ENCODE data around the gene LDLRAD1.
"Not testable (repeated sequence)": the region's sequence is repeated elsewhere in the genome, so short reads cannot be mapped to it uniquely, and the experiment has no call there.

LDLRAD1 gene

DNA sequence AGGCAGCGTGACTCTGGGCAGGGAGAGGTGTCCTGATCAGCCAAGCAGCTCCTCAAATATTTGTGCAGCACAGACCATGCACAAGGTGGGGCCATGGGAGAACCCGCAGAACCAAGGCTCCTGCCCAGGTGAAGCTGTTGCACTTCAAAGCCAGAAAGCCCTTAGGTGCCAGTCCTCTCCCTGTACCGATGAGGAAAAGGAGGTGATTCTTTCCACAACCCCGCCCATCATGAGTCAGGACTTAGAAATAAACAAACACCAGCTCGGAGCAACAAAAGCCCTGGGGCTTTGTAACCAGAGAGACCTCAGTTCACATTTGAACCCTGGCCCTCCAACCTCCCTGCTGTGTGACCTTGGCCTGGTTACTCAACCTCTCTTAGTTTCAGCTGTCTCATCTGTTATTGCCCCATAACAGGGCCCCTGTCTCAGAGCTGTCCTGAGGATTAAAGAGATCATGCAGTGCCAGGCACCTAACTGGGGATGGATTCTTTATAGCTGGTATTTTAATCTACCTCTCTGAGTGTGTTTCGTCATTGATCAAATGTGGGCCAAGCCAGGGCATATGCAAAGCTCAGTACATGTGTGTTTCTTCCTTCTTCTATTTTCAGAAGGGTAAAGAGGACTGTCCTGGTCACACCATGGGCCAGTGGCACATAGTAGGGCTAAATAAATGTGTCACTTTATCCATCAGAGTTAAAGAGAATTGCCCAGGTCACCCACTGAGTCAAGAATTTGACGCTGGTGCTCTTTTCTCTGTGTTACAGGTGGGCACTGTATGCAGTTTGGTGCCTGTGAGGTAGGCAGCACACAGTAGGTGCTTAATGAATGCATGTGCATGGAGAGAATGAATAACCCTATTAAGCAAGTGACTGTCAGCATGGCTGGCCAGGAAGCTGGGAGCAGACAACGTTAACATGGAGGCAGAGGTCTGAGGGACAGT is 1.4 kb downstream of the LDLRAD1 start:
- no peak for DNase-seq (ENCODE audit: low read depth, low spot score)

DNA sequence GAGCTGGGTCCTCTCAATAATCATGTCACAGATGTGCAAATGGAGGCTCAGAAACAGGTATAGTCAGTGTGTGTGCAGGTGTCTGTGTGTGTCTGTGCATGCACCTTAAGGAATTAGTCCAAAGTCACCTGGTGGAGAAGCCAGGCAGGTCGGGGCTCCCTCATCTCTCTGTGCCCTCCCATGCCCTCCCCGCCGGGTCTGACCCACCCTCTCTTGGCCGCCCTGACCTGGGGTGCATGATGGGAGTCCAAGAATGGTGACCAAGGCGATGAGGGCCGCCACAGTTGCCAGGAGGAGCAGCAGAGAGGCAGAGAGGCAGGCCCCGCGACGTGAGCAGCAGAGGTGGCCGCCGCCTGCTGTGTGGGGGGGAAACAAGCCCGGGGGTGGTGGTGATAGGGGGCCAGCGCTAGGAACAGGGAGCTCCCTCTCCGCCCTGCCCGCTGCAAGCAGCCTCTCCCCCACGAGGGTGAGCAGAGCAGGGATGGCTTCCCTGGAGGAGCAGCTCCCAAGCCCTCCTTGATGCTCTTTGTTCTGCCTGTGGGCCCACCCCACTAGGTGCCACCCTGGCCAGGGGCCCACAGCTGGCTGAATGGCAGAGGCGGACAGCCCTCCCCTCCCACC is 3.9 kb downstream of the LDLRAD1 start:
- no peak for DNase-seq (ENCODE audit: low read depth, low spot score)

DNA sequence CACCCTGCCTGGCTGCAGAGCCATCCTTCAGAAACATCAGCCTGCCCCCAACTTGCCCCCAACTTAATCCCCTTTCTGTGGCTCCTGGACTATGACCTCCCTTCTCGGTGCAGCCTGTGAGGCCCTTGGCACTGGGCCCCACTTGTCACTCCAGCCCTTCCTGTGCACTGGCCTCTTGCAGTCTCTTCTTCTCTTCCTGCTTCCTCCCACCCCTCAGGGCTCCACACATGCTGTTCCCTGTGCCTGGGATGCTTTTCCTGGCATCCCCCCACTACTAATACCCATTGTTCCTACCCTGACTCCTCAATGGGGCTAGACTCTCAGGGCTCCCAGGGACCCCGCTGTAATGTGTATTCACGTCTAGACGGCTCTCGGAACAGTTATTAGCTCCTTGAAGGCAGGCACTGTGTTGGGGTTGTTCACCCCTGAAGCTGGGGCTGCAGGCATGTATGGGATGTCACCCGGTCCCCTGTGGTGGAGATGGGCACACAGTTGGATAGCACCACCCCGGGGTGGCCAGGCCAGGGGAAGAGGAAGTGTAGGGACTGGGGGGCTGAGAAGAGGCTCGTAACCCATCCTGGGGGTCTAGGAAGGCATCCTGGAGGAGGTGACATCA is 4.5 kb downstream of the LDLRAD1 start:
- no peak for DNase-seq (ENCODE audit: low read depth, low spot score)

DNA sequence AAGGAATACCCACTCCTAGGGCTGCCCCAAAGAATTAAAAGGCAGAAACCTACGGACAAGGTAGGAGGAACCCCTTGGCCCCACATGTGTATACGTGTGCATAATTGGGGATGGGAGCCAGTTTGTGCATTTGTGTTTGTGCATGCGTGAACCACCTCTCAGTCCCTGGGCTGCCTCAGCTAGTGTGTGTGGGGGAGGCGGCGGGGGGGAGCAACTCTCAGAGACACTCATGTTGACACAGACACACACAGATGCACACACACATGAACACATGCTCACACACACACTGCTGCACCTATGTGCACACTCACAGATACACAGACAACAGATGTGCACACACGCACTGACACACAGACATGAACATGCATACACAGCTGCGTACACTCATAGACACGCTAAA is 5.1 kb downstream of the LDLRAD1 start:
- no peak for DNase-seq (ENCODE audit: low read depth, low spot score)

DNA sequence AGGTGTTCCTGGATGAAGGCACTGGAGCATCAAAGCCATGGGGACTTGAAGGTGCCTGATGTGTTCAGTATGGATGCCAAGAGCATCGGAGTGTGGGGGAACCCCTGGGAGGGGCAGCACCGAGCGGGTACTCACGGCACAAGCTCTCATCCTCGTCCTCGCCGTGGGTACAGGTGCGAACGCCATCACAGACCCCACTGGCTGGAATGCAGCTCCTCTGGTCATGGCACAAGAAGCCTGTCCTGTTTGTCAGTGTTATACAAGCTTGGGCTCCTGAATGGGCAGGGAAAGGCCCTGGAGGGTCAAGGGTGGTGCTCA is 6.0 kb downstream of the LDLRAD1 start:
- no peak for DNase-seq (ENCODE audit: low read depth, low spot score)

DNA sequence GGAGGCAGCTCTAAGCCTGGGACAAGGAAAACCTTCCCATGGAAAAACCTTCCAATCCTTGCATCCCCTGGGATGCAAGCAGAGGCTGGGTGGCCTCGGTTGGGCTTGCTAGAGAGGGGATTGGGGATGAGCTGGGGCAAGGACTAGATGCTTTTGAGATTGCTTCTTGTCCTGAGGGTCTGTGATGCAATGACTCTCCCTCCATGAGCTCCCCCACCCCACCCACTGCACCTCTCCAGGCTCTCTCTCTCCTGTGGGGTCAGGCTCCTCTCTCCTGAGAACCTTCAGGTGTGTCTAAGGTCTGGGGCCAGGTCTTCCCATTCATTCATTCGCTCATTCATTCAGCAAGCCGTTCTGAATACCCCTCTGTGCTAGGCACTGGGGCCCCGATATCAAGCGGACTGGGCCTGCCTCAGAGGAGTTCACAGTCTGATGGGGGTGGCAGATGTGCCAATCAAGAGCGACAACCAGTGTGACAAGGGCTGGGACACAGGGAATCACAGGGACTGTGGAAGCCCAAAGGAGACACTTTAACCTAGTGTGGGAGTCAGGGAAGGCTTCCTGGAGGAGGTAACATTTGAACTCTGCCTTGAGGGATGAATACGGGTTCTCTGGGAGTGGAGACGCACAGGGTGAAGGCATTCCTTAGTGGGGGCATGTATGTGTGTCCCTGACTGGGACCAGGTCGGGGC is 6.5 kb downstream of the LDLRAD1 start:
- no peak for DNase-seq (ENCODE audit: low read depth, low spot score)

DNA sequence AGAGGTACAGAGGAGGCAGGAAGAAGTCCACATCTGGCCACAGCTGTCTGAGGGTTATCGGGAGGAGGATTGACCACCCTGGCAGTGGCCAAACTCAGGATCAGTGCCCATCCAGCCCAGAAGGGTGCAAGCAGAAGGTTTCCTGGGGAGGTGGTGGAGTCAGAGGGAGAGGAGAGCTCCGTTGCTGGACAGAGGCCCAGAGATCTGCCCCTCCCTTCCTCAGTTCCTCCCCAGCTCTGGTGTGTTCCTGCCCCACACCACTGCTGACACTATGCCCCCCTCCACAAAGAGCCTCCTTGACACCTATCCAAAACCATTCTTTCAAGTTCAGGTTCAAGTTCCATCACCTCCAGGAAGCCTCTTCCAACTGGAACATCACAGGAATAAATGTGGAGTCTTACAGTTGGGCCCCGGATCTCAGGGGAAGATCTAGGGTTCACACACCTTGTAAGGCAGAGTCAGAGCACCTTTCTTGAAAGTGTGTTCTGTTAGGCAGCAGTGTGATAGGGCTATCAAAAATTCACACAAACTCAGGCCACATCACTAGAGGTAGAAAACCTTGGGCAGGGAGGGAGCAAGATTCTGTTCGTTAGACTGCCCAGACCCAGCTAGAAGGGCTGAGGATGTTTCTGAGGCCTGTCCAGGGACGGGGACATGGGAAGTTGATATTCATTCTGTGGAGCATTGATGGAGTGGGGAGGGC is 7.4 kb downstream of the LDLRAD1 start:
- no peak for DNase-seq (ENCODE audit: low read depth, low spot score)

DNA sequence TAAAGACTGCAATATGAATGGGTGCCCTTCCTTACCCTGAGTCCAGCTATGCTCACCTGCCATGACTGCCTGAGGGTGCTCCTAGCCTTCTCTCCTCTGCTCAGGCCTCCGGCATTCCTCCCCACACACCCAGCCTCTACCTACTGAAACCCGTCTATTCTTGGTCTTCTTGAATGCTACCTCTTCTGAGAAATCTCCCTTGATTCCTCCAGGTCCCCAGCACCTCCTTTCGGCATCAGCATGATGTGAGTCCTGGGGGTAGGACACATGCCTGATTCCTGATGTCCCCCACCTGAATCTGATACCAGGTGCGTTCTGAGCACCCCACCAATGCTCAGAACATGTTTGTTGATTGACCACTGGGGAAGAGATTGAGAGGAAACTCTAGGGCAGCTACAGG is 8.6 kb downstream of the LDLRAD1 start:
- DNase-seq (ENCODE audit: low read depth, low spot score), result no peak

DNA sequence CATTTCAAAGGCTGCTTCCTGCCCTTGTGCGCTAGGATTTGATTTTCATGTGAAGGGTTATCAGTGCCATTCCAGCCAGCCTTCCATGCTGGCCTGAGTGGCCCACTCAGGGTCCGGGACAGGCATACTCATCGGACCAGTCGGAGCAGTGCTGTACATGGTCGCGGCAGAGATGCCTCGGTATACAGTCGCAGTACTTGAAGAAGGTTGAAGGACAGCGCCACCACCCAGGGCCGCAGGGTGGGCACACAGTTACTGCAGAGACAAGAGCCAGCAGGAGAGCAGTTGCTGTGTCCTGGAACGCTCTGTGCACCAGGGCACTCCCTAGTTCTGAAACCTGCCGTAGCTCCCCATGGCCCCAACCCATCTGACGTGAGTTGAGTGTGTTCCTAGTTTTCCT is 9.1 kb downstream of the LDLRAD1 start:
- DNase-seq (ENCODE audit: low read depth, low spot score), result no peak

DNA sequence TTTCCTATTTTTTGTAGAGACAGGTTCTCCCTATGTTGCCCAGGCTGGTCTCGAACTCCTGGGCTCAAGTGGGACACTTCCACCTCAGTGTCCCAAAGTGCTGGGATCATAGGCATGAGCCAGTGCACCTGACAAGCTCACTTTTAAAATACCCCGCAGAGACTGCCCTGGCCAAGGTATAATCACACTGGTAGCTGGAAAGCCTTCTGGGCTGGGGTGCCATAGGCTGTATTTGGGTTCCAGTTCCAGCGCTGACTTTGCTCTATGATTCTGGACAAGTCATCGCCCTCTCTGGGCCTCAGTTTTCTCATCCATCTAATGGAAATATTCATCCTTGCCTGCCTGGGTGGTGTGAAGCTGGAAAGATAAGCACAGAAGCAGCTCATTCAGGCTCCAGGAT is 10.4 kb downstream of the LDLRAD1 start:
- no peak for DNase-seq (ENCODE audit: low read depth, low spot score)

DNA sequence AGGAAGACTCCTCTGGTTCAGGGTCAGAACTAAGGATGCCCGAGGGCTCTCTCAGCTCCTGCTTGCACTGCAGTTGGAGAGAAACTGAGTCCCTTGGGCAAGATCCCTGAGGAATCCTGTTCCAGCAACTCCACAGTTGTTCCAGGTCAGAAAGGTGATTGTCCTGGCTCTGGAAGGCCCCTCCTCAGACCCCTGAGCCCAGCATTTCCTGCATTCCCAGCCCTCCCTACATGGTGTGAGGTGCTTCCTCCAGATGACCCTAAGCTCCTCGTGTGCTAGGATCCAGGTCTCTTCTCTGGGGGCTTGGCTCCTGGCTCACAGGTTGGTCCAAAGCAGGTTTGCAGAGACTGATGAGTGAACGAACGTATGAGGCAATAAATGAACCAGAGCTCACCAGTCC is 11.5 kb downstream of the LDLRAD1 start:
- no peak for DNase-seq (ENCODE audit: low read depth, low spot score)

DNA sequence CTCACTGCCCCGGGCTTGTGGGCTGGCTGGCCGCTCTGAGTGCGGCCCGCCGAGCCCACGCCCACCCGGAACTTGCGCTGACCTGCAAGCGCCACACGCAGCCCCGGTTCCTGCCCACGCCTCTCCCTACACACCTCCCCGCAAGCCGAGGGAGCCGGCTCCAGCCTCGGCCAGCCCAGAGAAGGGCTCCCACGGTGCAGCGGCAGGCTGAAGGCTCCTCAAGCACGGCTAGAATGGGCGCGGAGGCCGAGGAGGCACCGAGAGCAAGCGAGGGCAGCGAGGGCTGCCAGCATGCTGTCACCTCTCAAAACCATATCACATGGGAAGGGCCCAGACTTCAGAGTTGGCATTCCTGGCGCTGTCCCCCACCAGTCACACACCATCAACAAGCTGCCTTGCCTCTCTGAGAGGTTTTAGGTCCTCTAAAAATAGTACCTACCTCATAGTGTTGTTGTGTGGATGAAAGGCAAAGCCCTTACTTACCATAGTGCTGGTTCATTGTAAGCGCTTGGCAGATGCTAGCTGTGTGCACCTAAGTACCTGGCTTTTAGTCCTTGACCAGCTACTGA is 13.4 kb downstream of the LDLRAD1 start:
- no peak for DNase-seq (ENCODE audit: low read depth, low spot score)

DNA sequence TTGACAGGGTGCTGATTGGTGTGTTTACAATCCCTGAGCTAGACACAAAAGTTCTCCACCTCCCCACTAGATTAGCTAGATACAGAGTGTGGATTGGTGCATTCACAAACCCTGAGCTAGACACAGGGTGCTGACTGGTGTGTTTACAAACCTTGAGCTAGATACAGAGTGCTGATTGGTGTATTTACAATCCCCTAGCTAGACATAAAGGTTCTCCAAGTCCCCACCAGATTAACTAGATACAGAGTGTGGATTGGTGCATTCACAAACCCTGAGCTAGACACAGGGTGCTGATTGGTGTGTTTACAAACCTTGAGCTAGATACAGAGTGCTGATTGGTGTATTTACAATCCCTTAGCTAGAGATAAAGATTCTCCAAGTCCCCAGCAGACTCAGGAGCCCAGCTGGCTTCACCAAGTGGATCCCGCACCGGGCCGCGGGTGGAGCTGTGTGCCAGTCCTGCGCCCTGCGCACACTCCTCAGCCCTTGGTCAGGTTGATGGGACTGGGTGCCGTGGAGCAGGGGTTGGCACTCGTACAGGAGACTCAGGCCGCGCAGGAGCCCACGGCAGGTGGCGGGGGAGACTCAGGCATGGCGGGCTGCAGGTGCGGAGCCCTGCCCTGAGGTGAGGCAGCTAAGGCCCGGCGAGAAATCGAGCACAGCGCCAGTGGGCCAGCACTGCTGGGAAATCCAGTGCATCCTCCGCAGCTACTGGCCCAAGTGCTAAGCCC is 14.1 kb downstream of the LDLRAD1 start:
- not testable (repeated sequence) for DNase-seq (ENCODE audit: low read depth, low spot score)

DNA sequence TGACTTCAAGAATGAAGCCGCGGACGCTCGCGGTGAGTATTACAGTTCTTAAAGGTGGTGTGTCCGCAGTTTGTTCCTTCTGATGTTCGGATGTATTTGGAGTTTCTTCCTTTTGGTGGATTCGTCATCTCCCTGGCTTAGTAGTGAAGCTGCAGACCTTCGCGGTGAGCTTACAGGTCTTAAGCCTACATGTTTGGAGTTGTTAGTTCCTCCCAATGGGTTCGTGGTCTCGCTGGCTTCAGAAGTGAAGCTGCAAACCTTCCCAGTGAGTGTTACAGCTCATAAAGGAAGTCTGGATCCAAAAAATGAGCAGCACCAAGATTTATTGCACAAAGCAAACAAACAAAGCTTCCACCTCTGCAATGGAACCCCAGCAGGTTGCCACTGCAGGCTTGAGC is 14.7 kb downstream of the LDLRAD1 start:
- no peak for DNase-seq (ENCODE audit: low read depth, low spot score)

DNA sequence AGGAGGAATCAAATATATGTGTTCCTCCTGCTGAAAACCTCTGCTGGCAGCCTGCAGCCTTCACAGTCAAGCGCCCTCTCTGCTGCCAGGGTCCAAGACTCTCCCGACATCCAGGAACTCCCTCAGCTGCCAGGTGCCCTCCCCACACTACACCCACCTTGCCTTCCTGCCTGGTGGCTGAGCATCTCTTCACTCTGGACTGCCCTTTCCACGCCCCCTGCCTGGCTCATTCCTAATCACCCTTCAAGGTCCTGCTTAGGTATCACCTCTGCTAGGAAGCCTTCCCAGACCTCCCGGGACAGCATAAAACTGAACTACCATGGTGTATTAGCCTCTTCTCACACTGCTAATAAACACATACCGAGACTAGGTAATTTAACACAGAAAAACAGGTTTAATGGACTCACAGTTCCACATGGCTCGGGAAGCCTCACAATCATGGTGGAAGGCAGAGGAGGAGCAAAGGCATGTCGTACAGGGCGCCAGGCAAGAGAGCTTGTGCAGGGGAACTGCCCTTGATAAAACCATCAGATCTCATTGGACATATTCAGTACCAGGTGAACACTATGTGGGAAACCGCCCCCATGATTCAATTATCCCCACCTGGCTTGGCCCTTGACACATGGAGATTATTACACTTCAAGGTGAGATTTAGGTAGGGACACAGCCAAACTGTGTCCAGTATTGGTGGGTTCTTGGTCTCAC is 15.3 kb downstream of the LDLRAD1 start:
- no peak for DNase-seq (ENCODE audit: low read depth, low spot score)

DNA sequence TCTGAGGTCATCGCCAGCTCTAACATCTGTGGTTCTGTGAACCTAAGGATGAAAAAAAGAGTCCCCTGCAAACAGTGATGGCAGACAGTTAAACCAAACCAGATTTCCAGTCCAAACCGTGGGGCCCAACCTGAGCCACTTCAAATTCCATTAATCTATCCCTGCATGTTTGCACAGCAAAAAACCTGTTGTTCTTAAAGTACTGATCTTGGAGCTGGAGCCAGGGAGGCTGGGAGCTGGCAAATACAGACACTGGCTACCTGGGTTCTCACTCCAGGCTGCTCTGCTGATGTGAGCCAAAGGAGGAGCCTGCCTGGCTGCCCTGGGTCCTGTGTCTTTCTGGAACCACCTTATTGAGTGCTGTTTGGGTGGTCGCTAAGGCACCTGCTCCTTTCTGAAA is 16.4 kb downstream of the LDLRAD1 start:
- DNase-seq (ENCODE audit: low read depth, low spot score), result no peak

DNA sequence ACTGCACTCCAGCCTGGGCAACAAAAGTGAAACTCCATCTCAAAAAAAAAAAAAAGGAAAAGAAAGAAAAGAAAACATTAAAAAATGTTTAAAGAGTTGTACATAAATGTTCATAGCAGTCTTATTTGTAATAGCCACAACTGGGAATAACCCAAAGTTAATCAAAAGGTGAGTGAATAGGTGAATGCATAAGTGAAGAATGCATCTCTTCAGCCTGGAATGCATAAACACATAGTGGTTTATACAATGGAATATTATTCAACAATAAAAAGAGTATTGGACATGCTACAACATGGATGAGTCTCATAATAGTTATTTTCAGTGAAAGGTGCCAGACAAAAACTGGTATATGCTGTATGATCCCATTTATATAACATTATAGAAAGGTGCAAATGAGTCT is 18.1 kb downstream of the LDLRAD1 start:
- no peak for DNase-seq (ENCODE audit: low read depth, low spot score)

DNA sequence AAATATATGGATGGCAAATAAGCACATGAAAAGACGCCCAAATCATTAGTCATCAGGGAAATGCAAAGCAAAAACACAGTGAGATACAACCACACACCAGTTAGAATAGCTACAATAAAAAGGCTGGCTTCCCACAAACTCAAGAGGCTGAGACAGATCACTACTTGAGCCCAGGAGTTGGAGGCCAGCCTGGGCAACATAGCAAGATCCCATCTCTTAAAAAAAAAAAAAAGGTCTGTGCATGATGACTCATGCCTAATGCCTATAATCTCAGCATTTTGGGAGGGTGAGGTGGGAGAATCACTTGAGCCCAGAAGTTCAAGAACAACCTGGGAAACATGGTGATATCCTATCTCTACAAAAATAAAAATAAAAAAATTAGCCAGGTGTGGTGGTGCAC is 19.8 kb downstream of the LDLRAD1 start:
- DNase-seq (ENCODE audit: low read depth, low spot score), result no peak

DNA sequence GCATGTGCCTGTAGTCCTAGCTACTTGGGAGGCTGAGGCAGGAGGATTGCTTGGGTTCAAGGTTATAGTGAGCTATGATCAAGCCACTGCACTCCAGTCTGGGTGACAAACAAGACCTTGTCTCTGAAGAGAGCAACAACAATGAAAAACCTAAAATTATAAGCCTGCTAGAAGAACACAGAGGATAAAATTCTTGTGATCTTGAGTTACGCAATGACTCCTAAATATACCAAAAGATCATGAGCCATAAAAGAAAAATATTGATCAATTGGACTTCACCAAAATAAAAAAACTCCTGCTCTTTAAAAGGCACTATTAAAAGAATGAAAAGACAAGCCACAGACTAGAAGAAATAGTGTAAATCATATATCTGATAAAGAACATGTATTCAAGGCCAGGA is 22.3 kb downstream of the LDLRAD1 start:
- DNase-seq (ENCODE audit: low read depth, low spot score), result no peak

DNA sequence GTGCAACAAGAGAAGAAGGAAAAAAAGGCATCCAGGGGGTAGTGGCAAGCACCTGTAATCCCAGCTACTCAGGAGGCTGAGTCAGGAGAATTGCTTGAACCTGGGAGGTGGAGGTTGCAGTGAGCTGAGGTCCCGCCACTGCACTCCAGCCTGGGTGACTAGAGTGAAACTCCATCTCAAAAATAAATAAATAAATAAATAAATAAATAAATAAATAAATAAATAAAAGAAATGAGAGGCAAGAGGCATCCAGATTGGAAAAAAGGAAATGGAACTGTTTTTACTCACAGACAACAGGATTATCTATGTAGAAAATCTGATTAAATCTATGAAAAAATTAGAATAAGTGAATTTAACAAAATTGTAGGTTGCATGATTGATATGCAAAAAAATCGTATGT is 23.5 kb downstream of the LDLRAD1 start:
- DNase-seq (ENCODE audit: low read depth, low spot score), result not testable (repeated sequence)
